ENCODE measurements around the gene RPGRIP1L. TPM values are rescaled to one million over a fixed set of nuclear protein-coding genes. Genes with fewer than 3 reads are reported as not detected.

Gene RPGRIP1L
- total RNA-seq, 1 donor from 2014 or later = 5.1 TPM

- intact Hi-C loops (cut with micrococcal nuclease) = loop anchor here (2.0 kb wide), 1 partner anchor 38 kb away; the partner anchor contains the start of gene RPGRIP1L
Observed at GRCh38 chr16:53664724-53665345, 38.8 kb downstream of the RPGRIP1L start.

GRCh38 chr16:53662072-53662471, 41.6 kb downstream of the RPGRIP1L start:
- intact Hi-C loops (cut with micrococcal nuclease) = no loop called here

GRCh38 chr16:53654946-53655345, 48.7 kb downstream of the RPGRIP1L start:
- intact Hi-C loops (cut with micrococcal nuclease) = no loop called here

GRCh38 chr16:53651357-53651756, 52.3 kb downstream of the RPGRIP1L start:
- intact Hi-C loops (cut with micrococcal nuclease) = no loop called here

GRCh38 chr16:53646506-53646905, 57.2 kb downstream of the RPGRIP1L start:
- intact Hi-C loops (cut with micrococcal nuclease) = no loop called here

- intact Hi-C loops (cut with micrococcal nuclease) = no loop called here
Observed at GRCh38 chr16:53643474-53643873, 60.2 kb downstream of the RPGRIP1L start.

GRCh38 chr16:53642094-53642493, 61.6 kb downstream of the RPGRIP1L start:
- intact Hi-C loops (cut with micrococcal nuclease) = no loop called here

GRCh38 chr16:53636978-53637377, 66.7 kb downstream of the RPGRIP1L start:
- intact Hi-C loops (cut with micrococcal nuclease) = no loop called here

- intact Hi-C loops (cut with micrococcal nuclease) = no loop called here
Observed at GRCh38 chr16:53632526-53632925, 71.1 kb downstream of the RPGRIP1L start.

- intact Hi-C loops (cut with micrococcal nuclease) = no loop called here
Observed at GRCh38 chr16:53631236-53632025, 72.2 kb downstream of the RPGRIP1L start.

GRCh38 chr16:53629607-53630312, 73.9 kb downstream of the RPGRIP1L start:
- intact Hi-C loops (cut with micrococcal nuclease) = no loop called here

GRCh38 chr16:53629151-53629550, 74.5 kb downstream of the RPGRIP1L start:
- intact Hi-C loops (cut with micrococcal nuclease) = no loop called here

GRCh38 chr16:53626811-53627210, 76.8 kb downstream of the RPGRIP1L start:
- intact Hi-C loops (cut with micrococcal nuclease) = no loop called here

GRCh38 chr16:53626161-53626560, 77.5 kb downstream of the RPGRIP1L start:
- intact Hi-C loops (cut with micrococcal nuclease) = no loop called here

GRCh38 chr16:53625221-53625620, 78.4 kb downstream of the RPGRIP1L start:
- intact Hi-C loops (cut with micrococcal nuclease) = no loop called here

GRCh38 chr16:53622315-53622714, 81.3 kb downstream of the RPGRIP1L start:
- intact Hi-C loops (cut with micrococcal nuclease) = no loop called here

- intact Hi-C loops (cut with micrococcal nuclease) = no loop called here
Observed at GRCh38 chr16:53620476-53620875, 83.2 kb downstream of the RPGRIP1L start.

GRCh38 chr16:53619235-53619634, 84.4 kb downstream of the RPGRIP1L start:
- intact Hi-C loops (cut with micrococcal nuclease) = no loop called here

- intact Hi-C loops (cut with micrococcal nuclease) = no loop called here
Observed at GRCh38 chr16:53614346-53614745, 89.3 kb downstream of the RPGRIP1L start.

GRCh38 chr16:53612003-53612402, 91.7 kb downstream of the RPGRIP1L start:
- intact Hi-C loops (cut with micrococcal nuclease) = no loop called here

GRCh38 chr16:53611179-53611696, 92.4 kb downstream of the RPGRIP1L start:
- intact Hi-C loops (cut with micrococcal nuclease) = no loop called here

GRCh38 chr16:53609536-53609935, 94.1 kb downstream of the RPGRIP1L start:
- intact Hi-C loops (cut with micrococcal nuclease) = no loop called here

Measured in T-helper 1 cell treated with Interleukin-12 subunit alpha and Interleukin-12 subunit beta and Interleukin-4 antibody, amounts not matched to agents 30 ng/mL and 1 ng/mL, for 36 hours (primary cell).